HG02885 (cell line): Measurements from ENCODE around the gene F11R.
"Not testable (repeated sequence)": the region's sequence is repeated elsewhere in the genome, so short reads cannot be mapped to it uniquely, and the experiment has no call there.

Experiments
- ATAC-seq: cut with Tn5 transposase; IDR thresholded peaks from one replicate; pipeline ENCODE4 v1.9.1; 2021; ENCODE audit warnings: mild to moderate bottlenecking; ENCODE audit not compliant: unreplicated experiment, poor library complexity

F11R gene

GRCh38 chr1:161017181-161017580 is 3.8 kb downstream of the F11R start:
- ATAC-seq = not testable (repeated sequence)

- ATAC-seq = not testable (repeated sequence)
Measured at GRCh38 chr1:161016683-161017082, 4.3 kb downstream of the F11R start.

GRCh38 chr1:161013488-161014230 is 7.3 kb downstream of the F11R start:
- ATAC-seq = peak; percentile 93

- peak; percentile 22 for ATAC-seq
Measured at GRCh38 chr1:161013131-161013487, 7.8 kb downstream of the F11R start.

GRCh38 chr1:161012420-161012819 is 8.5 kb downstream of the F11R start:
- ATAC-seq = no peak

- ATAC-seq = no peak
Measured at GRCh38 chr1:161009602-161010211, 11.2 kb downstream of the F11R start.

GRCh38 chr1:161008869-161009510 is 12.0 kb downstream of the F11R start:
- ATAC-seq = no peak

- ATAC-seq = no peak
Measured at GRCh38 chr1:161007369-161007768, 13.6 kb downstream of the F11R start.

GRCh38 chr1:161006563-161006962 is 14.4 kb downstream of the F11R start:
- ATAC-seq = no peak

- no peak for ATAC-seq
Measured at GRCh38 chr1:161001525-161001924, 19.4 kb downstream of the F11R start.

GRCh38 chr1:161000736-161001480 is 20.0 kb downstream of the F11R start:
- ATAC-seq = no peak

- ATAC-seq = no peak
Measured at GRCh38 chr1:160999376-160999775, 21.6 kb downstream of the F11R start.

- no peak for ATAC-seq
Measured at GRCh38 chr1:160997323-160998038, 23.5 kb downstream of the F11R start.

GRCh38 chr1:160996178-160996577 is 24.8 kb downstream of the F11R start:
- ATAC-seq = no peak

- ATAC-seq = no peak
Measured at GRCh38 chr1:160993544-160994193, 27.3 kb downstream of the F11R start.

GRCh38 chr1:160992036-160992435 is 28.9 kb downstream of the F11R start:
- not testable (repeated sequence) for ATAC-seq

- no peak for ATAC-seq
Measured at GRCh38 chr1:160987359-160988050, 33.4 kb downstream of the F11R start.

GRCh38 chr1:160985723-160986122 is 35.2 kb downstream of the F11R start:
- no peak for ATAC-seq
